HG03103 (cell line): ENCODE results near the gene KCNQ1.
A peak's percentile ranks its signal among the peaks of the same experiment; 100 is the strongest.

Experiments
- ATAC-seq: cut with Tn5 transposase; IDR thresholded peaks from one replicate; pipeline ENCODE4 v1.9.1; 2021; ENCODE audit warnings: low read depth; ENCODE audit not compliant: unreplicated experiment

The KCNQ1 gene

DNA sequence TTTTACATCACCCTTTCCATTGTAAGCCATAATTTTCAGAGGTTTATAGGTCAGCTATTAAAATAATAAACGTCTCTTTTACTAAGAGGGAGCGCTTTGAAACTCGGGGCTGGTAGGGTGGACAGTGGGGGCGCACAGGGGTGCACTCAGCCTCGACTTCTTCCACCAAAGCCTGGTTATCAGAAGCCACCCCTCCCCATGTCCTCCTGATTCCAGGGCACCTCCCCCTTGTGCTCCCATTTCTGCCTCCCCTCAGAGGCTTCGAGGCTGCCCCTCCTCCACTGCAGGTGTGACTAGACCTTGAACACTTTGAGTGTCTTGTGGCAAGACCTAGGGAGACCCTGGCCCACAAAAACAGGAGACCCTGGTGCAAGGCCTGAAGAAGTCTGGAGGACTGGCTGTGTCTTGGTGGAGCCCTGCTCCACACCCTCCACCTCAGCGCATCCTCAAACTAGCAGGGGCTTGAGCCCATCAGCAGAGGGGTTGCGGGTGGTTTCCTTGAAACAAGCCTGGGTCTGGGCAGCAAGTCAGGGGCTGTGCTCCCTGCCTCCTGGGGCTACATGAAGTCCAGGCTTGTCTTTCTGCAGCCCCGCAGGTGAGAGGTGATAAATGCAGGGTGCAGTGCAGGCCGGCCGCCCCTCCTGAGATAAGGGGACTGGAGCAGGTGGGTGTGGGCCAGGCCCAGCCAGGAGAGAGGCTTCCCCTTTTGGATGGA, 437.7 kb downstream of the KCNQ1 start:
- no peak for ATAC-seq

DNA sequence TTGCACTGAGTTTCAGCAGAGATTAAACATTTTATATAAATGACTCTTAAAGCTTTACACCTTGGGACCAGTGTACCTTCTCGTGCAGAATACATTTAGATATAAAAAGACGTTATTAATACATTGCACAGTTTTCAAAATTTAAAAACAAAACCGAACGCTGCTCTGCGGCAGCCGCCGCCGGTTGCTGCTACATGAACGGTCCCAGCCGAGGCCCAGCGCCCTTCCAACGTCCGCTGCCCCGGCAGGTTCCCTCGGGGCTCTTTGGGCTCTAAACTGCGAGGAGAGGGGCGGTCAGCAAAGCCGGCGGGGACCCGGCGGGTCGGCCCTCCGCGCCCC, 438.8 kb downstream of the KCNQ1 start:
- no peak for ATAC-seq

DNA sequence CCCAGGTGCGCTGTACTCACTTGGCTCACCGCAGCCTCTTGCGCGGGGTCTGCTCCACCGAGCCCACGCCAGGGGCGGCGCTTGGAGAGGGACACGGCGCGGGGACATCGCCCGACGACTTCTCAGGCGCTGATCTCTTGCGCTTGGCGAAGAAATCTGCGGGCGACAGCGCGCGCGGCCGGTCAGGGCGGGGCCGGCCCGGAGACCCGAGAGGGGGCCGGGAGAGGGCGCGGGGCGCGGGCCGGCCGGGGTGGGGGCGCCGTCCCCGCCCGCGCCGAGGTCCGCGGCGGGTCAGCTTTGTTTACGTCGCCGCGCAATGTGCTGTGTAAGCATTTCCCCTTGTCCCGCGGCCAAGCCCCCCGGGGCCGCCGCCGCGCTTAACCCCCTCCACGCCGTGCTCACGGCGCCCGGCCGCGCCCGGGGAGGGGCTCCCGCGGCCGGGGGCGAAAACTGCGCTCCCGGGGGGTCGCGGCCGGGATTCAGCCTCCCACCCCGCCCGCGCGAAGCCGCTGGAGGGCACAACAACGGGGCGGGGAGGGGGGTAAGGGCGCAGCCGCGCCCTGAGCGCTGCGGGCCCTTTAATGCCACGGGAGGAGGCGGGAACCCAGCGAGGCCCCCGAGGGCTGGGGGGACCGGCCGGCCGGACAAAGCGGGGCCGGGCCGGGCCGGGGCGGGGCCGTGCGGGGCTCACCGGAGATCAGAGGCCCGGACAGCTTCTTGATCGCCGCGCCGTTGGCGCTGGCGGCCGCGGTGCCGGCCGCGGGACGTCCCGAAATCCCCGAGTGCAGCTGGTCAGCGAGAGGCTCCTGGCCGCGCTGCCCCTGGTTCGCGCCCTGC, 439.4 kb downstream of the KCNQ1 start:
- ATAC-seq, result no peak

DNA sequence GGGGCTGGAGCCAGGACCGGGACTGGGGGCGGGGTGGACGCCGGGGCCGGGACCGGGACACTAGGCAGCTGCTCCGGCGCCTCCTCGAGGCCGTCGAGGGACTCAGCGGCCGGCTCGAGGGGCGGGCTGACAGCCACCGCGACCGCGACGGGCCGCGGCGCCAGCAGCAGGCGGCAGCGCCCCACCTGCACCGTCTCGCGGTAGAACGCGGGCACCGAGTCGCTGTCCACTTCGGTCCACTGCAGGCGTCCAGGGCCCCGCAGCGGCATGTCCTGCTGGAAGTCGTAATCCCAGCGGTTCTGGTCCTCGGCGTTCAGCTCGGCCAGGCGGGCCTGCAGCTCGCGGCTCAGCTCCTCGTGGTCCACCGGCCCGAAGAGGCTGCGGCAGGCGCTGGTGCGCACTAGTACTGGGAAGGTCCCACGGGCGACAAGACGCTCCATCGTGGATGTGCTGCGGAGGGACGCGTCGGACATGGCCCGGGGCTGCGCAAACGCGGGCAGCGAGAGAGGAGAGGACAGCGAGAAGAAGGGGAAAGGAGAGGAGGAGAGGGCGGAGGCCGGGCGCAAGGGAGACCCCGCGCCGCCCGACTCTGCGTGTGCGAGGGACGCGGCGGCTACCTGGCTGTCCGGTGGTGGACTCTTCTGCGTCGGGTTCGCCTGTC, 440.3 kb downstream of the KCNQ1 start:
- ATAC-seq, result no peak

DNA sequence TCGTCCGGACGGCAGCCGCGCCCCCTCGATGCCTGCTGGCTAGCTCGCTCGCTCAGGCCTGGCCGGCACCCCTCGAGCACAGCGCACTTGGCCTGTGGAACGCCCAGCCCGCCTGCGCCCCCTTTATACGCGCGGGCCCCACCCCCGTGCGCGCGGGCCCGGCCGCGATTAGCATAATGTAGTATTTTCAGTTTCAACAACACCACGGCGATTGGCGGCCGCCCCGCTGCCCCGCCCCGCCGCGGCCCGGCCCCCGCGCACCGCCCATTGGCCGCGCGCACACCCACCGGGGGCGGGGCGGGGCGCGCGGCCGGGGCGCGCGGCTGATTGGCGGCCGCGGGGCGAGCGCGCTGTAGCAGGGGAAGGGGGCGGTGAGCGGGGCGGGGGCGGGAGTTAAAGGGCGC, 440.9 kb downstream of the KCNQ1 start, which contains the start of gene CDKN1C:
TSS of gene CDKN1C (minus strand) at position 98 of the 404 bp plus-strand sequence. CDS start 319 bp downstream, outside the sequence.
- ATAC-seq, result peak; percentile 73

DNA sequence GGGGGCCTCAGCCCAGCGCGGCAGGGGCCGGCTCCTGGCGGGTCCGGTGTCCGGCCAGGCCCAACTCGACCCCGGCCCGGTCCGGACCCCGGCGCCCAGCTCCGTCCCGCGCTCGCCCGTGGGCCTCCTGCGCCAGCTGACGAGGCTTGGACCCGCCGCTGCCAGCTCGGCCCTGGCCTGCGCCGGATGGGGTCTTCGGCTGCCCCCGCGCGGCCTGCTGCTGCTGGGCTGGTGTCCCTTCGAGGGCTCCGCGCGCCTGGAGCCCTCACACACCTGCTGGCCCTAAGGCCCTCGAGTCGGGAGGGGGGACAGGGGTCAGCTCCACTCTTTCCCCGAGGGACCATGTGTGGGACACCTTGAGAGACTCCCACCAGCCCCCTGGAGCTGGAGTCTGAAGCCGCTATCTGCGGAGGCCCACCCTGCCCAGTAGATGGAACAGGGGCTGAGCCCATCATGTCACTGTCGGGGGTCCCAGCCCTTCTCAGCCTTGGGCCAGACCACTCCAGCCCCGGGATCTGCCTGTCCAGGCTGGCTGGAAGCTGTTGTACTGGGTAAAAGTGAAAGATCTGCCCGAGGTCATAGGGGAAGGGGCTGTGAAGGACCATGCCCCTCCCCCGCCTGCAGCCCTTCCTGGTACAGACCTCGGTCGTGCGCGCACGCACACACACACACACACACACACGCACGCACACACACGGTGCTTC, 441.5 kb downstream of the KCNQ1 start:
- ATAC-seq, result peak; percentile 12

DNA sequence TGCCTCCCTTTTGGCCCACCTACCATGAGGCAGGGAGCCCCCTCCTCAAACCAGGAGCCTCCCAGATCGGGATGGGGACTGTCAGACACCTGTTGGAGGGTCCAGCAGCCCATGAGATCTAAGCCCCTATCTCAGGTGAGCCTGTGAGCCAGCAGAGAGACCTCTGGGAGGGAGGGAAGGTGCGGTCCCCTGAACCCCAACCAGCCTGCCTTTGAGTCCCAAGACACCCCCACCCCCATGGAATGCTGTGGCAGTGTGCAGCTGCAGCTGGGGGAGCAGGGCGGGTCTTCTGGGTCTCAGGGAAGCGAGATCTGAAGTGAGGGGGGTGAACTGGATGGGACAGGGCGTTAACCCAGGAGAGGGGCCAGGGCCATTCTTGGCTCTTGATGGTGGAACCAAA, 442.1 kb downstream of the KCNQ1 start:
- no peak for ATAC-seq

DNA sequence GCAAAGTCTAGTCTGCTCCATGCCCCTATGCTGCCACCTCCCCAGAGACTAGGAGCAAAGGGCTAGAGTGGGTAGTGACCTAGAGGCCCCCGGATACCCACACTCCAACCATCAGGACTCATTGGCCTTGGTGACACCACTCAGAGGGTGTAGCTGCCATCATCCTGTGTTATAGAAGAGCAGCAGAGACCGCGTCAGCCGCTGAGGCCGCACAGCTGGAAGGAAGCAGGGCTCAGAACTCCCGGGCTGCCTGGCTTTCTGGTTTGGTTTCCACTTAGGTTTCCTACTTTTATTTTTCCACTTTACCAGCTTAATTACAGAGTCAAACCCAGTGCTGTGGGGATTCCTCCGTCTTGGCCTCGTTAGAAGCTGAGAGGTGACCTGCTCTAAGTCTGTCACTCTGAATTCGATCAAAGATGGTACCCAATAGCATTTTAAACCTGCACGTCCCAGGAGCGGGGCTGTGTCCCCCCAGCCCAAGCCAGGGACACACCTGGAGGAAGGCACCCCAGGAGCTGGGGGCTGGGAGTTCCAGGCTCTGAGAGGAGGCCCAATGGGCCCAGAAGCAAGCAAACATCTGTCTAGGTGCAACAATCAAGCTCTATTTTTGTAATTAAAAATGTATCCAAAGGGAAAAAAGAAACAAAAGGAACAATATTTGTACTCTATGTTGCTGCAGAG, 442.8 kb downstream of the KCNQ1 start:
- no peak for ATAC-seq

DNA sequence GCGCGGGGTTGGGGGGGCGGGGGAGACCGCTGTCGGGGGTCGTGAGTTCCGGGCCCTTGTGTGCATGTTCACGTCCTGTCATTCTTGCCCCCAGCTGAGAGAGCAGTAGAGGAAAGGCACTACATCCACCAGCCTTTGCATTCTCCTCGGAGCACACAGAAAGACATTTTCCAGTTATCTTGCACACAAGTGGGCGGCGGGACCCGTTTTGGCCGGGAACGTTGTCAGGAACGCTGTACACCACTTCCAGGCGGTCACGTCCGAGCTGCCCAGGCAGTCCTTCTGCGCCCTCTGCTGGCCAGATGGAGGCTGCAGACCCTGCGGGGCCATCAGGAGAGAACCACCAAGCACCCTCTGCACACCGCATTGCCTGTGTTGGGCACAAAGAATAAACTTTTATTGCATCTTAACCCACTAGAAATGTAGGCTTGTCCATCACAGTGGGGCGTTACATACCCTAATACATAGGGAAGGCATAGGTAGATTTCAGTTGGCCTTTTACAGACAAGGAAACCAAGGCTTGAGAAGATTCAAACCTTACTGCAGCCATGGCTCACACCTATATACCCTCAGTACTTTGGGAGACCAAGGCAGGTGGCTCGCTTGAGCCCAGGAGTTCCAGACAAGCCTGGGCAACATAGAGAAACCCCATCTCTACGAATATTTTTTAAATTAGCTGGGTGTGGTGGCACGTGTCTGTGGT, 443.6 kb downstream of the KCNQ1 start:
- no peak for ATAC-seq

DNA sequence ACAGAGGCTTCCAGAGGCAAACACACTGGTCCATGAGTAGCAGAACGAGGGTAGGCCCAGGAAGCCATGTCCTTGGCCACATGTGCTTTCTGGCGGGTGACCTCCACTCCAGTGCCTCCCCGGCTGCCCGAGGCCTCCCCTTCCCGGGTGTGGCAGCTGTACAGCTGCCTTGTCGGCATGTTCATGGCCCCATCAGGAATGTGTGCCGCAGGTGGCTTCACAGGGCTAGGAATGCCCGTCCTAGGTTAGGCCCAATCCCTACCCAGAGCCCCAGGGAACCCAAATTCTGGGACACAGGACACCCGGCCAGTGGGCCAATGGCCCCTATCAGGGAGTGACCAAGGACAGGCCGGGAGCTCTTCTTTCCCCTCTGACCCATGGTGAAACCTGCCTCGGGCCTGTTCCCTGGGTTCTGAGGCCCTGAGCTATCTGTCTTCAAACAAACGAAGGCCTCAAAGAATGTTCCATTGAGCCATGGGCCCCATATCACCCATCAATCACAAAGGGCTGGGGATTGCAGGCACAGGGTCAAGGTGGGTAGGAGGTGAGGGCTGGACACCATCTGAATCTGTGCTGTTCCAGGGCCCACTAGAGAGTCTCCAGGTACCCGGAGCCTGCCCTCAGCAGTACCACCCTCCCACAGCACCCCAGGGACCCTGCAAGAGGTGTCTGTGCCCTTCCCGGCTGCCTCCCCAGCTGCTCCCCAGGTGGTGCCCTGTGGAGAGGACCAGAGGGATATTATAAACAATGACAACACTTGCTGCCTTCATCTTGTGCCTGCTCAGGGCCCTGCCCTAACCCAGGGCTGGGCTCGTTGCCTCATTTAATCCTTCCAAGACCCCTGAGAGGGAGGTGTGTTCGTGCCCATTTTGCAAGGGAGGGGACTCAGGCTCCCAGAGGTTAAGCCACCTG, 444.8 kb downstream of the KCNQ1 start:
- ATAC-seq, result no peak

DNA sequence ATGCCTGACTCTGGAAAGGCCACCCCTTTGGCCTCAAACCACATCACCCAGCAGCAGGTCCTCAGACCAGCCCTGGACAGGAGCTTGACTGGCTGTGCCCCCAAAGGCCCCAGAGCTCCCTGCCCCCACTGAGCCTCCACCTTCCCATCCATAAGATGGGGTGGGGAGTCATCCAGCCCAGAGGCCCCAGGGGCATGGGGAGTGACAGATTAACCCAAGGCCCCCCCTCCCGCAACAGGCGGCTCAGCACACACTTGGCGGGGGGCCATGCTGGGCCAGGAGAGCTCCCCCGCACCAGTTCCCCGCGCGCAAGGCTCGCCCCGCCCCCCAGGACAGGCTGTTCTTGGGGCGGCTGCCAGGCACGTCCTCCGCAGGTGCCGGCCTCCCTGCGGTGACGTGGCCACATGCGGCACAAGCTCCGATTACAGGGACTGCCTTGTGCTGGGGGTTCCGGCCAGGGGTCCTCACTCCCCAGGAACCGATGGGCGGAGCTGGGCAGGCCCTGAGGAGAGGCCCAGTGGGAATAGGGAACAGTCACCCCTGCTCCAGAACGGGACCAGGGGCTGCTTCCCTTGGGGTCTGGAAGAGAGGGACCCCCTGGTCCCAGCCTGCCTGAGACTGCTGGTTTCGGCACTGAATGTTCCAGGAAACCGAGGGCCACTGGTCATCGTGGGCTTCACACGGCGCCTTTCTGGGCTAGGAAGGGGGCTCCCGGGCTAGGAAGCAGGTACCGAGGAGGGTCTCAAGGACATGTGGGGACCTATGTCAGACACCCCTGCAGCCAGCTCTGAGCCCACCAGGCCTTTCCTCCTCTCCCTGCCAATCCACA, 445.9 kb downstream of the KCNQ1 start:
- ATAC-seq, result no peak

DNA sequence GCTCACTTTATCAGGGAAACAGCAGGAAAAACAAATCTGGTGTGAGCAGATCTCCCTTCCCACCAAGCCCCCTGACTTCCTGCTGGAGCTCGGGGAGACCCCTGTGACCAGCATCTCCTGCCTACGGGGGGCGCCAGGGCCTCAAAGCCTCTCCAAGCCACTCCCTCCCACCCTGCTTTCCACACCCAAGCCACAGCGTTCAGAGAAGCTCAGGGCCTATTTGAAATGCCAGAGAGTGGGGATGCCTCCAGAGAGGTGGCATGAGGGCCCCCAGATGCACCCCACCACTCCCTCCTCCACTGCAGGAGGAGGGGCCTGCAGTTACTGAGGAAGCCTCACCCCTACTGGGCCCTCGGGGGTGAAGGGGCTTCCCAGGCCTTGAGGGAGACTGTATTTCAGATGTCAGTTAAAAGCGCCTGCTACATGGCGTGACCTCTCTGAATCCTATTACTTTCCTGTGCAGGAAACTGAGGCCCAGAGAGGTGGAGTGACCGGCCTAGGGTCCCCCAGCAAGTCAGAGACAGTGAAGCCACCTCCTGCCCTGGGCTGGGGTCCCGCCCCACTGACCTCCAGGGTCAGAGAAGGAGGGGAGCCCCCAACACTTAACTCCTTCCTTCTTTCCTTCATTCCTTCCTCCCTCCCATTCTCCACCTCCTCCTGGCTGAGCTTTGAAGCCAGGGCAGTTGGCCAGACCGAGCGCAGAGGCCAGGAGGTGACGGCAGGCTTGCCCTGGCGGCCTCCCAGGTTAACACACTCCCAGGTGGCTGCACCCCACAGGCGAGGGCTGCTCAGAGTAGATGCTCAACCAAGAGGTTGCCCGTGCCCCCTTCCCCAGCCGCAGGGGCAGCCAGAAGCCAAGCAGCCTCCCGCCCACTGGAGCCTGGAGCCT, 446.8 kb downstream of the KCNQ1 start:
- no peak for ATAC-seq

DNA sequence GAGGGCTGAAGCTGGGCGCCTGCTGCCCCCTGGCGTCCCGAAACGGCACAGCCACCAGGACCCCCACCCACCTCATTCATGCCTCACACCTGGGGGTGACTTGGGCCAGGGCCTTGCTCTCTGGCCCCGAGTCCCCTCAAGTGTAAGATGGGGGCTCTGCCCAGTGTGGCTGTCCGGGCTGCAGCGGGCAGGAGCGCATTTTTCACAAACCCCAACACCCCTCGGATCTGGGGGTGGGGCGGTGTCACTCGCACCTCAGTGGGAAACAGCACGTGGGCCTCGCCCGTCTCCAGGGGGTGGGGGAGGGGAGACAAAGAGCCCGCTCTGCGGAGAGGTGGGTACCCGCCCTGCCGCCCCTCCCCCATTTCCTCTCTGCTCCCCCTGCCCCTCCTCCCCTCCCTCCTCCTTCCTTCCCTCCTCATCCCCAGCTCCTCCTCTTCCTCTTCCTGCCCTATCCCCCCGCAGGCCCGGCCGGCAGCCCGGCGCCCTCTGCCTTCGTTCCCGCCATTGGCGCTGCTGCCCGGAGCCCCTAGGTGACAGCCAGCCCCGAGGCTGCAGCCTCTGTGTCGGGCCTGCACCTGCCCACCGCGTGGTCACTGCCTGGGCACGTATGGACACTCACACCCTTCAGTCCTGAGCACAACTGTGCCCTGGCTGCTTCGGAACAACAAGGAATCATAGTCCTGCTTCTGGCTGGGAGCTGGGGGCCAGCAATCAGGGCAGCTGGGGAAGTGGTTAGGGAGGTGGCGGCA, 447.6 kb downstream of the KCNQ1 start:
- no peak for ATAC-seq

DNA sequence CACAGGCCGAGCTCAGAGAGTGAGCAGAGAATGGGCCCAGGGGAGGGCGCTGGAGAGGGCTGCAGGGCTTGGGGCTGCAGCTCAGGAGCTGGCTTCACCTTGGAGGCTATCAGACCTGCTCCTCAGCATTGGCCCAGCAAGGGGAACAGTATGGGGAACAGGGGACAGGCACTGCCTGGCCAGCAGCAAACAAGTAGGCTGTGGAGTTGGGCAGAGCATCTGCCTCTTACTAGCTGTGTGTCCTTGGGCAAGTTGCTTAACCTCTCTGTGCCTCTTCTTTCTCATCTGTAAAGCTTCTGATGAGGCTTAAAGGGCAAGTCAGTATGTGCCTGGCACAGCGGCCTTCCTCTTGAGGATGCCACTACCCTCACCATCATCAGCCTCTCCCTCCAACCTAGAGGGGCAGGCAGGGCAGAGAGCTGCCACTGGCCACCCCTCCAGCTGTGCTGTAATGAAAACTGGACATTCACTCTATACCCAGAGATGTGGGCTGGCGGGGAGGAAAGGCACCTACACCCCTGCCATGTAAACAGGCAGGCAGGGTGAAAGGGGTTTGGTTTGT, 448.2 kb downstream of the KCNQ1 start:
- no peak for ATAC-seq

DNA sequence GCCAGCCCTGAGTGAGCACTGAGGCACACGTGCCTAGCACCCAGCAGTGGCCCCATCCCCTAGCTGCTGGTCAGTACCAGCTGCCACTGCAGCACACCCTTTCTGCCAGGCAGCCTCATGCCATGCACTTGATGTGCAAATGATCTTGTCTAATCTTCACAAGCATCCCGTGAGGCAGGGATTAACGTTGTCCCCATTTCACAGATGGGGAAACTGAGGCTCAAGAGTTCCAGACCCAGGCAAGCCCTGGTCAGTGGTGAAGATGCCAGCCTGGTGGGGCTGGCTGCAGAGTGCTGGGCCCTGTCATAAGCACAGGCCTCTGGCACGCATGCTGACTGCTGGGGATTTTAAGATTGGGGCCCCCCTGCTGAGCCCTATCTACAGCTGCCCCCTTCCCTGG, 449.1 kb downstream of the KCNQ1 start:
- ATAC-seq, result no peak

DNA sequence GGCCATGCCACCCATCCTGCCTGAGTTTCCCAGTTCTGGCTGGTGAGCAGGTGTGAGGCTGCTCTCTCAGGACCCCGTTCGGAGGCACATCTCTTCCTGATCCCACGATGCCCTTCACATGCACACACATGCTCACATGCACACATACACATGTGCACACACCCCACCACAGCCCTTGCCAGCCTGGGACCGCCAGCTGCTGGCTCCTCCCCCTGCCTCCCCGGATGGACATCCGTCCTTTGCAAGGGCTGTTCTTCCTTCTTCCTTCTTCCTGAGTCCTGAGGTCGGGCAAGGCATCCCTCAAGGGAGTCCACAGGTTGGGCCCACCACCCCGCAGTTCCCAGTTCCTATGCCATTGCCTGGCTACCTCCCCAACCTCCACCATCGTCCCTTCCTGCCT, 451.2 kb downstream of the KCNQ1 start:
- no peak for ATAC-seq
